Fibroblast of lung (primary cell): Measurements from ENCODE around the gene PTGIS. TPM values are rescaled to one million over a fixed set of nuclear protein-coding genes. Genes with fewer than 3 reads are reported as not detected.

Experiments
- DNase-seq, 2 donors: peaks; one replicate each; pipeline versions ENCODE4 v3.0.0 to v3.0.0-alpha.2; 2010; ENCODE audit warnings: low read depth in 2 of 2
- H2AFZ ChIP-seq: 2 replicates; pipeline ENCODE4 v1.5.1; 2012; ENCODE audit warnings: low read length, control low read depth, inconsistent platforms
- H3K27ac ChIP-seq: 2 replicates; pipeline ENCODE4 v1.5.1; 2011; ENCODE audit warnings: low read length, control low read depth; ENCODE audit not compliant: insufficient read depth
- H3K27me3 ChIP-seq: 2 replicates; pipeline ENCODE4 v1.5.1; 2011; ENCODE audit warnings: mild to moderate bottlenecking, low read length; ENCODE audit not compliant: control insufficient read depth, insufficient read depth
- H3K36me3 ChIP-seq: 2 replicates; pipeline ENCODE4 v1.5.1; 2011; ENCODE audit warnings: low read length; ENCODE audit not compliant: control insufficient read depth, insufficient read depth
- H3K4me1 ChIP-seq: 2 replicates; pipeline ENCODE4 v1.5.1; 2011; ENCODE audit warnings: low read length; ENCODE audit not compliant: control insufficient read depth, insufficient read depth; ENCODE audit errors: extremely low read depth
- H3K4me2 ChIP-seq: 2 replicates; pipeline ENCODE4 v1.5.1; 2011; ENCODE audit warnings: low read length, control low read depth; ENCODE audit not compliant: insufficient read depth; ENCODE audit errors: extremely low read depth
- H3K4me3 ChIP-seq, 4 experiments: fragments of 200-600 bp in 1 of 4; sonication (generic) in 1 of 4; replicated peaks in 1 of 4; 2 replicates each; pipeline ENCODE4 v1.5.1; 2011 to 2016; ENCODE audit warnings: low read length in 4 of 4, low read depth in 3 of 4, mild to moderate bottlenecking in 3 of 4, control low read depth in 2 of 4, inconsistent platforms in 1 of 4, mixed read lengths in 1 of 4; ENCODE audit not compliant: insufficient read depth in 1 of 4; ENCODE audit errors: control extremely low read depth in 1 of 4
- H3K79me2 ChIP-seq: 2 replicates; pipeline ENCODE4 v1.5.1; 2012; ENCODE audit warnings: mild to moderate bottlenecking, low read length, inconsistent platforms; ENCODE audit not compliant: control insufficient read depth, insufficient read depth
- H3K9ac ChIP-seq: 2 replicates; pipeline ENCODE4 v1.5.1; 2011; ENCODE audit warnings: mild to moderate bottlenecking, low read length, control low read depth; ENCODE audit not compliant: insufficient read depth
- H3K9me3 ChIP-seq: 2 replicates; pipeline ENCODE4 v1.5.1; 2012; ENCODE audit warnings: low read depth, low read length; ENCODE audit not compliant: control insufficient read depth, insufficient read depth
- H4K20me1 ChIP-seq: 2 replicates; pipeline ENCODE4 v1.5.1; 2011; ENCODE audit warnings: low read length; ENCODE audit not compliant: control insufficient read depth, insufficient read depth; ENCODE audit errors: extremely low read depth
- CTCF ChIP-seq, 2 donors: IDR thresholded peaks in 1 of 2; conservative IDR thresholded peaks in 1 of 2; 1 replicate in 1 of 2; 2 replicates in 1 of 2; pipeline ENCODE4 v1.5.1; 2011 to 2012; ENCODE audit warnings: low read length in 2 of 2, control low read depth in 1 of 2, inconsistent platforms in 1 of 2, low read depth in 1 of 2, mild to moderate bottlenecking in 1 of 2
- EZH2 ChIP-seq: IDR thresholded peaks from 2 replicates; pipeline ENCODE4 v1.5.1; 2012; ENCODE audit warnings: low read length, control low read depth, mild to moderate bottlenecking; ENCODE audit errors: missing control alignments
- polyA plus RNA-seq, 2 donors: library from polyadenylated mRNA; depleted of rRNA in 1 of 2; stranded (reverse) in 1 of 2; unstranded in 1 of 2; fragments of >200 nt; gene quantifications; 2 replicates each; pipeline ENCODE4 v1.2.1, GENCODE V29; 2011 to 2012; ENCODE audit warnings: missing spikeins in 1 of 2
- total RNA-seq: library from RNA; depleted of rRNA; stranded (reverse); fragments of >200 nt; gene quantifications from 2 replicates; pipeline ENCODE4 v1.2.1, GENCODE V29; 2014

PTGIS gene
- total and polyA plus RNA-seq, 2 donors (not counting 1 experiment from before 2014, with no cell fraction given): 6.8 to 41.5 TPM

- Histone ChIP-seq H3K79me2 (no peaks in the 10 kb centered on the region), H3K4me2 (no peak overlapping the region), H3K4me3 (no peak overlapping the region), H2AFZ (no peak overlapping the region), H3K27ac (no peak overlapping the region), H3K9ac (no peak overlapping the region), H3K9me3 (no peaks in the 10 kb centered on the region), H3K27me3 (peaks cover 29% of the 10 kb centered on the region), H3K36me3 (no peaks in the 10 kb centered on the region), H3K4me1 (no peaks in the 10 kb centered on the region), H4K20me1 (no peaks in the 10 kb centered on the region)
- peak in 1 of 2 donors; percentile 62 for DNase-seq
- TF ChIP-seq CTCF (conservative IDR thresholded peaks at IDR 0.05 in 1 of 2, IDR thresholded peaks at IDR 0.05 in 1 of 2; ENCODE audit: low read depth in 1 of 2, low read length in 2 of 2) (no peak), EZH2 (no peak)
Measured at GRCh38 chr20:49569411-49570115, 1.6 kb upstream of the PTGIS start.

- DNase-seq: peak in 1 of 2 donors; percentile 73
- H3K4me3 ChIP-seq: no peak overlapping the region
- H3K4me1 ChIP-seq: no peaks in the 10 kb centered on the region
- no peak overlapping the region for H3K4me2 ChIP-seq
- H3K9me3 ChIP-seq: no peaks in the 10 kb centered on the region
- peaks cover 29% of the 10 kb centered on the region for H3K27me3 ChIP-seq
- no peaks in the 10 kb centered on the region for H3K36me3 ChIP-seq
- TF ChIP-seq EZH2 (peak; percentile 44), CTCF (conservative IDR thresholded peaks at IDR 0.05 in 1 of 2, IDR thresholded peaks at IDR 0.05 in 1 of 2; ENCODE audit: low read depth in 1 of 2, low read length in 2 of 2) (no peak)
- H3K79me2 ChIP-seq: no peaks in the 10 kb centered on the region
- H2AFZ ChIP-seq: no peak overlapping the region
- no peak overlapping the region for H3K27ac ChIP-seq
- no peaks in the 10 kb centered on the region for H4K20me1 ChIP-seq
- H3K9ac ChIP-seq: no peak overlapping the region
Measured at GRCh38 chr20:49568278-49569151, 578 bp upstream of the PTGIS start.
